GM06990 (cell line): ENCODE results near the gene MIGA2.

Experiments
- DNase-seq: peaks from one replicate; pipeline ENCODE4 v3.0.0-alpha.2; 2011; ENCODE audit not compliant: insufficient read length; ENCODE audit errors: extremely low read depth
- H3K27me3 ChIP-seq: replicated peaks from 2 replicates; pipeline ENCODE4 v1.6.0; 2011; ENCODE audit warnings: low read length; ENCODE audit not compliant: control insufficient read depth, insufficient read depth
- H3K36me3 ChIP-seq: 2 replicates; pipeline ENCODE4 v1.5.1; 2011; ENCODE audit warnings: low read length; ENCODE audit not compliant: control insufficient read depth, insufficient read depth
- H3K4me3 ChIP-seq: replicated peaks from 2 replicates; pipeline ENCODE4 v1.5.1; 2011; ENCODE audit warnings: low read depth, mild to moderate bottlenecking, control low read depth, low read length
- TF ChIP-seq, protein P1 (sequence below): IDR thresholded peaks from 2 replicates; pipeline ENCODE4 v1.5.1; 2011; ENCODE audit warnings: low read length, control low read depth, mild to moderate bottlenecking, inconsistent platforms; ENCODE audit not compliant: insufficient read depth, poor library complexity, severe bottlenecking

Gene MIGA2

DNA sequence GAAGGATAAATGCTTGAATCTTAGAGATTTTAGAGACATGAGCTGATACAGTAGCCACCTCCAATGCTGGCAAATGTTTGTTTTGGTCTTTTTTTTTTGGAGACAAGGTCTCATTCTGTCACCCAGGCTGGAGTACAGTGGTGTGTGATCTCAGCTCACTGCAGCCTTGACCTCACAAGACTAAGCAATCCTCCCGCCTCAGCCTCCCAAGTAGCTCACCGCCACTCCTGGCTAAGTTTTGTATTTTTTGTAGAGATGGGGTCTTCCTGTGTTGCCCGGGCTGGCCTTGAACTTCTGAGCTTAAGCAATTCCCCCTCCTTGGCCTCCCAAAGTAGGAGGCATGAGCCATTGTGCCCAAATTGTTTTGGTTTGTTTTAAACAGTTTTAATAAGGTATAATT, 37.7 kb downstream of the MIGA2 start:
- H3K27me3 ChIP-seq = no peaks in the 10 kb centered on the region
- H3K36me3 ChIP-seq = peaks cover 8% of the 10 kb centered on the region
- TF ChIP-seq, protein P1, sequence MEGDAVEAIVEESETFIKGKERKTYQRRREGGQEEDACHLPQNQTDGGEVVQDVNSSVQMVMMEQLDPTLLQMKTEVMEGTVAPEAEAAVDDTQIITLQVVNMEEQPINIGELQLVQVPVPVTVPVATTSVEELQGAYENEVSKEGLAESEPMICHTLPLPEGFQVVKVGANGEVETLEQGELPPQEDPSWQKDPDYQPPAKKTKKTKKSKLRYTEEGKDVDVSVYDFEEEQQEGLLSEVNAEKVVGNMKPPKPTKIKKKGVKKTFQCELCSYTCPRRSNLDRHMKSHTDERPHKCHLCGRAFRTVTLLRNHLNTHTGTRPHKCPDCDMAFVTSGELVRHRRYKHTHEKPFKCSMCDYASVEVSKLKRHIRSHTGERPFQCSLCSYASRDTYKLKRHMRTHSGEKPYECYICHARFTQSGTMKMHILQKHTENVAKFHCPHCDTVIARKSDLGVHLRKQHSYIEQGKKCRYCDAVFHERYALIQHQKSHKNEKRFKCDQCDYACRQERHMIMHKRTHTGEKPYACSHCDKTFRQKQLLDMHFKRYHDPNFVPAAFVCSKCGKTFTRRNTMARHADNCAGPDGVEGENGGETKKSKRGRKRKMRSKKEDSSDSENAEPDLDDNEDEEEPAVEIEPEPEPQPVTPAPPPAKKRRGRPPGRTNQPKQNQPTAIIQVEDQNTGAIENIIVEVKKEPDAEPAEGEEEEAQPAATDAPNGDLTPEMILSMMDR = no peak
- DNase-seq = no peak
- H3K4me3 ChIP-seq = no peak overlapping the region

DNA sequence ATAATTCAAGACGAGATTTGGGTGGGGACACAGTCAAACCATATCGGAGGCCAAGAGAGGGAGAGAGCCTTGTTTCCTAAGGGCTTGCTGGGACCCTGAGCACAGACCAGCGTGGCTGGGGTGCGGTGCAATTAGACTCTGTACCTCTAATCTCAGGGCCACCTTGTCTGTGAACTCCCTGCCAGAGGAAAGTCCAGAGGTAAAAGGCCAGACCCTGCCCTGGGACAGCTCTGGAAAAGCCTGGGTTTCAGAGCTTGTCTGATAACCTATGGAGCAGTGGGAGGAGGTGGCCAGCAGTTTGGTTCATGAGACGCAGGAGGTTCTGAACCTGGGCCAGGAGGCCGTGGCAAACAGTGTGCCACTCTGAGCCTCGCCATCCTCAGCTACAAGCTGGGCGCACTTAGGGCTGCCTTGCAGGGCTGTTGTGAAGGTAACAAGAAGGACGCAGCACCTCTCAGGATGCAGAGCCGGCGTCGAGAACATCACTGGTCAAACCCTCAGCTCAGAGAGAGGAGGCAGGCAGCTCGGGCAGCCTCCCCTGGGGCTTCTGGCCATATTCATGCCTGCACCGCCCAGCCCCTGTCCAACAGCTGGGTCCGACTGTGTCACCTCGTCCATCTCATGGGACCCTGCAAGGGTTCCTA, 39.7 kb downstream of the MIGA2 start:
- no peak for DNase-seq
- no peaks in the 10 kb centered on the region for H3K27me3 ChIP-seq

DNA sequence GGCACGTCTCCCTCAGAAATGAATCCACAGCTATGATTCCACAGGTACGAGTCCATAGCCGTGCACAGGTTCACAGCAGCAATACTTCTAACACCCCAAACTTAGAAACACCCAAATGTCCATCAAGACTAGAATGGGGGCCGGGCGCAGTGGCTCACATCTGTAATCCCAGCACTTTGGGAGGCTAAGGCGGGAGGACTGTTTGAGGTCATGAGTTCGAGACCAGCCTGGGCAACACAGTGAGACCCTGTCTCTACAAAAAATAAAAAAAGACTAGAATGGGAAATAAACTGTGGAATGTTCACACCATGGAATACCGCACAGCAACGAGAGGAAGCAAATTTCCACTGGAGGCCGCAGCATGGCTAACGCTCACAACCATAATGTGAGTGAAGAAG, 40.2 kb downstream of the MIGA2 start:
- TF ChIP-seq, protein P1 = no peak
- no peak for DNase-seq
- Histone ChIP-seq H3K4me3 (no peak overlapping the region), H3K27me3 (no peaks in the 10 kb centered on the region), H3K36me3 (peaks cover under 1% of the 10 kb centered on the region)

More for the DNA sequence above, 39.7 kb downstream of the MIGA2 start:
- TF ChIP-seq, protein P1 = no peak
- H3K36me3 ChIP-seq = peaks cover 3% of the 10 kb centered on the region
- H3K4me3 ChIP-seq = no peak overlapping the region

DNA sequence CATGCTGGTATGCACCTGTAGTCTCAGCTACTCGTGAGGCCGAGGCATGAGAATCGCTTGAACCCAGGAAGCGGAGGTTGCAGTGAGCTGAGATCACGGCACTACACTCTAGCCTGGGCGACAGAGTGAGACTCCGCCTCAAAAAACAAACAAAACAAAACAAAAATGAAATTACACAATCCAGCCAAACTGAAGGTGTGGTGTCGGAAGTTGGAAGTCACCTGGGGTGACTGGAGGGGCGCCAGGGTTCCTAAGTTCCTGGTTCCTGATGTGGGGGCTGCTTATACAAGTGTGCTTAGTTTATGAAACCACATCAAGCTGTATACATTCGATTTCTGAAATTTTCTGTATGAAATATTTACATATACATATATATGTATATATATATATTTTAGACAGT, 40.8 kb downstream of the MIGA2 start:
- H3K36me3 ChIP-seq = no peaks in the 10 kb centered on the region; the same call in 1 of the 2 replicates
- no peak for DNase-seq
- TF ChIP-seq, protein P1 = no peak
- H3K27me3 ChIP-seq = no peaks in the 10 kb centered on the region
- H3K4me3 ChIP-seq = no peak overlapping the region

DNA sequence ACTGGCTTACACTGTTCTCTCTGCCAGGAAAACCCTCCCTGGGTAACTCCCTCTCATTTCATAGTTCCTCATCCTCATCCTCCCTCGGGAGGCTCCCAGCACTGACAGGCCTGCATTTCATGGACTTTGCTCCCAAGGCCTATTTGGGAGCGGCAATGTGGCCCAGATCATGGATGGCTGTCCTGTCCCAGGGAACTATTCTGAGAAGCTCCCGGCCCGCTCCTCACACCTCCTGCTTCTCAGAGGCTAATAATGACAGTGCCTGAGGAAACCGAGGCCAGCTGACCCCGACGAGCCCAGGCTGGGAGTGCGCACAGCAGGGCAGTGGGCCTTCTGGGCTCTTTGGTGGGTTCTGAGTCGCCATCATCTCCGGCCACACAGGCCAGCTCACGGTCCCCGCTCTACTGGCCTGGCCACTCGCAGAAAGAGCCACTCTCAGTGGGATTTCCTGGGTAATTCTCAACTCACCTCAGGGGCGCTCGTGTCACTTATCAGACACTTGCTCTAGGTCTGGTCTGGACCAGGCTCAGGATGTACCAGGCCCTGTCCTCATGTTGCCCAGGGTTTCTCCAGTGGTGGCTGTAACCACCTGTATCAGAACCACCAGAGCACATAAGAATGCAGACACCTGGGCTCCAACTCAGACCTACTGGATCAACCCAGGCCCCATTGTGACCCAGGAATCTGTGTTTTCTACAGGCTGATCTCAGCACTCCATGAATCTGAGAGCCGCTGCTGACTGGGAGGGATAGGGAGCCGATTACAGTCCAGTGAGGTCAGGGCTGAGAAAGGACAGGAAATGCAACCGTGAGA, 42.5 kb downstream of the MIGA2 start:
- Histone ChIP-seq H3K36me3 (no peaks in the 10 kb centered on the region), H3K4me3 (no peak overlapping the region), H3K27me3 (no peaks in the 10 kb centered on the region)
- TF ChIP-seq, protein P1 = no peak
- DNase-seq = no peak
